HG03460 (cell line): ENCODE measurements around the gene ETFDH.
"Not testable (repeated sequence)": the region's sequence is repeated elsewhere in the genome, so short reads cannot be mapped to it uniquely, and the experiment has no call there.

Experiments used
- ATAC-seq: cut with Tn5 transposase; IDR thresholded peaks from one replicate; pipeline ENCODE4 v1.9.1; 2021; ENCODE audit not compliant: unreplicated experiment

The ETFDH gene

DNA sequence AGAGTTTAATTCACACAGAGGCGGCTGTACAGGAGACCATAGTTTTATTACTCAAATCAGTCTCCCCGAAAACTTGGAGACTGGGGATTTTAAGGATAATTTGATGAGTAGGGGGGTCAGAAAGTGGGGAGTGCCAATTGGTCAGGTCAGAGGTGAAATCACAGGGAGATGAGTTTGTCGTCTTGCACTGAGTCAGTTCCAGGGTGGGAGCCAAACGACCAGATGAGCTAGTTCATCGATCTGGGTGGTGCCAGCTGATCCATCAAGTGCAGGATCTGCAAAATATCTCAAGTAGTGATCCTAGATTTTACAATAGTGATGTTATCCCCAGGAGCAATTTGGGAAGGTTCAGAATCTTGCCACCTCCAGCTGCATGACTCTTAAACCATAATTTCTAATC lies 4.0 kb downstream of the ETFDH start:
- no peak for ATAC-seq

GRCh38 chr4:158678767-158679166 lies 6.7 kb downstream of the ETFDH start:
- ATAC-seq = no peak

DNA sequence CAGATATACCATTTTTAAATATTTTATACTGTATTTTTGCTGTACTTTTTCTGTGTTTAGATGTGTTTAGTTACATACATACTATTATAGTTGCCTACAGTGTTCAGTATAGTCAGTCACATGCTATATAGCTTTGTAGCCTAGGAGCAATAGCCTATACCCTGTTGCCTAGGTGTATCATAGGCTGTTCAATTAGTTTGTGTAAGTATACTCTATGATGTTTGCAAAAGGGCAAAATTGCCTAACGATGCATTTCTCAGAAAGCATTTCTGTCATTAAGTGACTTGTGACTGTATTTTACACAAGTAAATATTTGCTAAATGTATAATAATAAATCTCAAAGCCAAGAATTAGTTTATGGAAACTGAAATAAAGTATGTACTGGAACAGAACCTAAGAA lies 9.5 kb downstream of the ETFDH start:
- no peak for ATAC-seq

DNA sequence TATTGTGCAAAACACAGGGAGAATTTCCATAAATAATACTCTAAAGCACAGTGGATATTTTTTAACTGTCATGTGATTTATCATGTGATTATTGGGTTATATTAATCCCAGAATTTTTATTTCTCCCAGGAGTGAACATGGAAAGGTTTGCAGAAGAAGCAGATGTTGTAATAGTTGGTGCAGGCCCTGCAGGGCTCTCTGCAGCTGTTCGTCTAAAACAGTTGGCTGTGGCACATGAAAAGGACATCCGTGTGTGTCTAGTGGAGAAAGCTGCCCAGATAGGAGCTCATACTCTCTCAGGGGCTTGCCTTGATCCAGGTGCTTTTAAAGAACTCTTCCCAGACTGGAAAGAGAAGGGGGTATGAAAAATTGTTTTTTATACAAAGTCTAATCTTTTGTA lies 10.0 kb downstream of the ETFDH start:
- ATAC-seq = no peak

GRCh38 chr4:158688813-158689212 lies 16.7 kb downstream of the ETFDH start:
- ATAC-seq = no peak

GRCh38 chr4:158704274-158704673 lies 32.2 kb downstream of the ETFDH start:
- no peak for ATAC-seq

DNA sequence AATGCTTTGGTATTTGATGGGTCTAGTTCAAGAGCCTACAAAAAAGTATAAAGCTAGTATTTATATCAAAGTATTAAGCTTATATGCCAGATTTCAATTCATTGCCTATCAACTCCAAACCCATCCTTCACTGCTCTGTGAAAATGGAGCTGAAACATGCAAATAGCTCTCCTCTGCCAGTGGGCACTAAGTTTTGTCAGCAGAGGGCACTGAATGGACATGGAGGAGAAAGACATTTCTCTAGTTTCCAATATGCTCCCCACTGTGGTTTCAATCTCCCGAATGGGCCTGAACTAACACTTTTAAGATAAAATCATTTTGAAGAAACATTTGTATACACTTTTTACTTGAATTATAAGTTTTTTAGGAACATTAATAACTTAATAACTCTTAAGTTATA lies 38.7 kb downstream of the ETFDH start:
- ATAC-seq = no peak

- ATAC-seq = not testable (repeated sequence)
Measured at GRCh38 chr4:158712622-158713021, 40.5 kb downstream of the ETFDH start.

DNA sequence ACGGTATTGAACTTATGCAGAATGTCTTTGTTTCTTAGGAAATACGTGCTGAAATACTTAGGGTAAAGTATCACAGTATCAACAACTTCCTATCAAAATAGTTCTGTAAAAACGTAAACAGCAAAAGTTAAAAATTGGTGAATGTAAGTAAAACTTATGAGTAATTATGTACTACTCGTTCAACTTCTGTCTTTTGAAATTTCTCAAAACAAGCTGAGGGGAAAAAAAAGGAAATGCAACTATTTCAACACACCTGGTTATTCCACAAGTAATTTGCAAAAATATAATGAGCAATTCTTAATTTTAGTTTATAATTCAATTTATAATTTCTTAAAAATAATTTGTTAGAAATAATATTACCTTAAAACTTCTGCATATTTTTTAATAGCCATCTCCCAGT lies 42.8 kb downstream of the ETFDH start:
- no peak for ATAC-seq

GRCh38 chr4:158715802-158716201 lies 43.7 kb downstream of the ETFDH start:
- no peak for ATAC-seq

GRCh38 chr4:158721680-158722079 lies 49.6 kb downstream of the ETFDH start:
- ATAC-seq = no peak

- ATAC-seq = peak; percentile 21
Measured at GRCh38 chr4:158722291-158722916, 50.3 kb downstream of the ETFDH start.

DNA sequence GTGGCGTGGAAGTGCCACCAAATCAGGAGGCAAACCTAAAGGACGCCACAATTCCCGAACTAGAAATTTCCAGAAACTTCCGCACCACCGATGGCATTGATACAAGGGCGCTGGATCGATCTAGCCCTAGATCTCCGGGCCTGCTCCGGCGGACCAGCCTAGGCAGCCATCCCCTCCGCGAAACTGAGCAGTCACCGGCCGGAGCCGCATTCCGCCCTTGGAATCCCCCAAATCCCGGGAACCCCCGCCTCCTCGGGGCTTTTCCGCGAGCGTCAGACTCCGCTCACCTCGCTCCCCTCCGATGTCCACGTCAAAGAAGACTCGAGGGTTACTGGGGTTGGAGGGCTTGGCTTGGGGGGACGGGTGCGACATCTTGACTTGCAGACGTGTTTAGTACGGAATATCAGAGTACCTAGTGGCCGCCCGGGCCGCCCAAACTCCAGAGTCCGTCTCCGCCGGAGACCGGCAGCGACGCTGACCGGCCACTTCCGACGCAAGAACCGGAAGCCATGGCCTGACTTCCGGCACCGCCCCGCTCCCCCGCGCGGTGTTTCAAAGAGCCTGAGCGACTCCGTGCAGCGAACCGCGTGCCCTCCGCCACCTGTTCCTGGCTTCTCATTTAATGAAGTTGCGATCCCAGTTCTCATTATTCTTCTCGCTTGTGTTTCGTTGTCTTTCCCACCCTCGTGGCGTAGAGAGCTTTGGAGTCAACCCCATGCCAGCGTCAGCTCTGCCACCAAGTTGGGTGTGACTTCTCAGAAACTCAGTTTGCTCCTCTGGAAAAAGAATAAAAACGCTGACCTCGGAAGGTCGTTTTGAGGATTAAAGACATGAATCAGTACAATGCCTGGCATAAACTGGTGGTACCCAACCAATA lies 51.1 kb downstream of the ETFDH start, which contains the start of gene PPID:
Gene PPID (minus strand): TSS at position 480 of the 877 bp plus-strand sequence. CDS start 108 bp downstream, at position 372.
- ATAC-seq = peak; percentile 98

GRCh38 chr4:158724637-158725036 lies 52.5 kb downstream of the ETFDH start:
- no peak for ATAC-seq

DNA sequence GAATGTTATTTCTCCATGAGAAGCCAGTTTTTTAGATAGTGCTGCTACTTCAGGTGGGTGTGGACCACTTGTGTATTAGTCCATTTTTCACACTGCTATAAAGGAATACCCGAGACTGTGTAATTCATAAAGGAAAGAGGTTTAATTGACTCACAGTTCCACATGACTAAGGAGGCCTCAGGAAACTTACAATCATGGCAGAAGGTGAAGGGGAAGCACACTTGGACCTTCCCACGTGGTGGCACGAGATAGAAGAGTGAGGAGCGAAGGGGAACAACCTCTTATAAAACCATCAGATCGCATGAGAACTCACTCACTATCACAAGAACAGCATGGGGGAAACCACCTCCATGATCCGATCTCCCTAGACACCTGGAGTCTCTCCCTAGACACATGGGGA lies 54.5 kb downstream of the ETFDH start:
- ATAC-seq = no peak

DNA sequence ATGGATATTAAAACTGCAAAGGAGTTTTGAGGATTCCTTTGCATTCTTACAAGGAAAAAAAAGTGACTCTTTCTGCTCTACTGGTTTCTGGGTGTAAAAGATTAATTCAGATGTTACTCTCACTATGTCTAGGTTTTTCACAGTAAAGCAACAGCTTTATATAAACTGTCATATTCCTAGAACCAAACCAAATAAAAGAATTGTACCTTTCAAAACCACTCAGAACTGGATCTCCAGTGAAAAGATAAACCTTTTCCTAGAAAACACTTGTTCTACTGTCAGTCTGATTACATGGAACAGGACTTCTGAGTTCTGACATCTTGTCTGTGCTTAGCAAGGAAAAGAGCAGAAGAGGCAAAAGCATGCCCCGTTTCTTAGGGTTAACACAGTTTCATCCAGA lies 56.1 kb downstream of the ETFDH start:
- ATAC-seq = no peak

DNA sequence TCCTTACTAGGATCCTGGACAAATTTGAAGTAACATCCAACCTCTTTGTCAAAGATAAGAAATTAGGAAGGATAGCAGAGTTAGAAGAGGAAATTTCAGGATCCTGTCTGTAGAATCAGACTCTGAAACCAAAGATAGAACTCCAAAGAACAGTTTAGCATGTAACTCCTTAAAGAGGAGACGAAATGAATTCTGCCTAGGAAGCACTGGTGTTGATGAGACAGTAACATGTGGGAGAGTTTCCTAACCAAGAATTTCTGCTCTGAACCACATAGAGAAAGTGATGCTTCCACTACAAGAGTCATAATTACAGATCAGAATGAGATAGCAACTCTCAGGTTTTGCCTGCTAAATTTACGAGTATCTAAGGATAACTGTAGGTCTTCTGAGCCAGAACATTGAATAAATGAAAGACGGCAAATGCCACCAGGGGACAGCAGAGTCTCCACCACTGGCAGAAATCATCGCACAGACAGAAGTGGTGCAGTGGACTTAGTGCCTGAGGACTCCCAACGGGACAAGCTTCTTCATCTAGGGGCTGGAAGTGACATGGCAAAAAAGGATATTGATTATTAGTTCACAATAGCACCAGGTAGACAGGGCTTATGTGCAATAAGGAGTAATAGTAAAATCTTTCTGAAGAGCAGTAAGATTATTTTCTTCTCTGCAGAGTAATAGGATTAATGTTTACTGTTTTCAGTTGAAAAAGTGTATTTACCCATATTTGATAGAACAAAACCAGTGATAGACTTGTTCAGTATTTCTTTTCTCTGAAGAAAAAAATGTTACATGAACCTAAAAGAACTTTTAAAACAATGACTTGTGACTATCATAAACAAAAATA lies 57.8 kb downstream of the ETFDH start:
- ATAC-seq = peak; percentile 90

DNA sequence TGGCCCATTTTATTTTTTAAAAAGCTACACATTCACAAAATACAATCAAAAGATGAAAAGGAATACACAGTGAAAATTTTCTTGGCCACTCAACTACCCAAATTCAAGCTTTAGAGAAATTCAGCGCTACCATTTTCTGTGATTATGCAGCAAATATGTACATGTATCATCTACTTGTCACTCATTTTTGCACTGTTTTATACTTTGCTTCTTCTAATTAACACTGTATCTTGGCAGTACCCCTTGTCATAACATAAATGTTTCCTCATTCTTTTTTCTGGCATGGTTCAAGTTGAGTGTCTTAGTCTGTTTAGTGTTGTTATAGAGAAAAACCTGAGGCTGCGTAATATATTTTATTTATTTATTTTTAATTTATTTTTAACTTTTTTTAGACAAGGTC lies 66.8 kb downstream of the ETFDH start:
- no peak for ATAC-seq

GRCh38 chr4:158739600-158739999 lies 67.5 kb downstream of the ETFDH start:
- no peak for ATAC-seq

DNA sequence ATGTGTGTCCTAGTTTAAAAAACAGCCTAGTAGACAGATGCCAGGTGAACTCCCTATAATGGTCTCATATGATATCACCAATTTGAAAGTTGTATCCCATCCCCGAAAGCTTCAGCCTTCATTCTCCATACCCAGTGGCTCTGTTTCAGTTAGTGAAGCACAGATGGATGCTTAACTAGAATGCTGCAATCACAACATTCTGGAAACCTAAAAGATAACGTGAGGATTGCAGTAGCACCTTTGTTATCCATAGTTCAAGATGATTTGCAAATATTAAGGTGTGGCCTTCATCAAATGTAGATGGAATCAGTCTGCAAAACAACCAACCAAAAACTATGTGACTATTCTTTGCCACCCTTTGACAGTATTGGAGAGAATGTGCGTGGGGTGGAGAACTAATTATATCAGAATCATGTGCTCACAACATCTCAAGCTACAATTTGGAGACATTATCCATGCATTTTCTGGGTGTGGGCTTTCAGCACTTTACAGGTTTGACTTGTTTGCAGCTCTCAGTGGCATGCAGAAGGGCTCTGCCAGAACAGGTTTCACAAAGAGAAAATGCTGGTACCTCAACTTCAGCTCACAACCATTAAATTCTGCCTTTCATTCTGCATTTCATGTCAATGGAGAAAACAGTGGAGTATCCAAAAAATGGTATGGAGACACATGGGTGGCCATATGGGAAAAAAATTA lies 69.4 kb downstream of the ETFDH start:
- no peak for ATAC-seq

GRCh38 chr4:158746537-158746936 lies 74.4 kb downstream of the ETFDH start:
- ATAC-seq = not testable (repeated sequence)
